Esophagus squamous epithelium (tissue), 5 donors: Measurements from ENCODE around the gene C18orf63. TPM values are rescaled to one million over a fixed set of nuclear protein-coding genes. Genes with fewer than 3 reads are reported as not detected.
"Not testable (repeated sequence)": the region's sequence is repeated elsewhere in the genome, so short reads cannot be mapped to it uniquely, and the experiment has no call there.

Experiments
- DNase-seq: peaks from one replicate; lab custom pipeline; 2025; lab: John Stamatoyannopoulos, UW
- H3K27ac ChIP-seq, 4 donors: fragments of 200-600 bp; sonication (generic); one replicate each; pipeline ENCODE4 v1.5.1; 2016 to 2019; ENCODE audit warnings: mild to moderate bottlenecking in 1 of 4
- H3K27me3 ChIP-seq, 4 donors: fragments of 200-600 bp; sonication (generic); 1 replicate in 3 of 4; 2 replicates in 1 of 4; pipeline versions ENCODE4 v1.5.1 to v1.6.0; 2017 to 2021; ENCODE audit warnings: antibody characterized with exemption in 1 of 4
- H3K36me3 ChIP-seq, 3 donors: fragments of 200-600 bp; sonication (generic); one replicate each; pipeline ENCODE4 v1.5.1; 2016 to 2019
- H3K4me1 ChIP-seq, 3 donors: fragments of 200-600 bp; sonication (generic); one replicate each; pipeline ENCODE4 v1.5.1; 2017 to 2019
- H3K4me3 ChIP-seq, 4 donors: fragments of 200-600 bp; sonication (generic); 1 replicate in 3 of 4; 2 replicates in 1 of 4; pipeline ENCODE4 v1.5.1; 2016 to 2019; ENCODE audit warnings: mild to moderate bottlenecking in 2 of 4, moderate library complexity in 1 of 4
- H3K9me3 ChIP-seq, 3 donors: fragments of 200-600 bp; sonication (generic); one replicate each; pipeline ENCODE4 v1.5.1; 2016 to 2019
- CTCF ChIP-seq, 6 experiments: fragments of 450-650 bp in 4 of 6; fragments of 200-600 bp in 2 of 6; sonication (generic) in 2 of 6; IDR thresholded peaks; one replicate each; pipeline ENCODE4 v1.5.1; 2016 to 2019; ENCODE audit warnings: antibody characterized with exemption in 6 of 6, mild to moderate bottlenecking in 4 of 6, moderate library complexity in 4 of 6
- POLR2A ChIP-seq, 4 donors: fragments of 450-650 bp; IDR thresholded peaks; one replicate each; pipeline ENCODE4 v1.6.1; 2017; ENCODE audit warnings: antibody characterized with exemption in 4 of 4, mild to moderate bottlenecking in 4 of 4, moderate library complexity in 3 of 4
- WGBS, 2 donors: methylation state at CpG; one replicate each; pipeline ENCODE4 v1.1.5; 2018; 5-methylcytosine and 5-hydroxymethylcytosine counted together
- intact Hi-C: fragments of 100-400 bp; cut with DNase I; formaldehyde crosslinking; loops from one replicate; pipeline ENCODE4 v1.15.0; 2022
- total RNA-seq, 4 donors: library from RNA; depleted of rRNA; stranded (reverse); fragments of >200 nt; gene quantifications; one replicate each; pipeline ENCODE4 v1.1.0, GENCODE V29; 2016
- donor health status: DM: yes; HTN: yes; CAD: no.

Gene C18orf63
- total RNA-seq, 4 donors from 2014 or later = not detected

DNA sequence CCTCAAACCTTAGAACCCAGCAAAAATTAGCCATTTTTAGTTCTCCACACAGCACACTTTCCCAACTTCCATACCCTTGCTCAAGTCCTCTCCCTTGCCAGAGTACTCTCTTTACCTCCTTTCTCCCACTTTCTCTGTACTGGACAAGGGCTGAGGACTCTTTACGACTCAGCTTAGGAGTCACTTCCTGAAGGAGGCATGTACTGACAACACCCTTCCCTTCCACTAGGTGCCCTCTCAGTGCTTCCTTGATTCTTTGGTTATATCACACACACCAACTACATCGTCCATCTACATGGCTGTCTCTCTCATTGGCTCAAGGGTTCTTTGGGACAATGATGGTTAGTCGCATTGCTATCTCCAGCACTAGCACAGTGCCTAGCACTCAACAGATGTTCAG lies 5.2 kb upstream of the C18orf63 start:
- WGBS, 2 donors = 32 to 43% methylated on average over 3 of the region's 3 CpGs
- Histone ChIP-seq H3K27ac (no peak overlapping the region), H3K4me1 (no peaks in the 10 kb centered on the region), H3K9me3 (no peaks in the 10 kb centered on the region), H3K36me3 (no peaks in the 10 kb centered on the region), H3K4me3 (no peak overlapping the region), H3K27me3 (peaks cover 0 to 3% (median 0%) of the 10 kb centered on the region in 4 donors)
- DNase-seq = no peak
- intact Hi-C loops = no loop called here
- TF ChIP-seq POLR2A (IDR thresholded peaks at IDR 0.05) = no peak
- TF ChIP-seq CTCF (IDR thresholded peaks at IDR 0.05) = peak in 5 of 6 experiments; percentile 13 to 56 (median 26)

DNA sequence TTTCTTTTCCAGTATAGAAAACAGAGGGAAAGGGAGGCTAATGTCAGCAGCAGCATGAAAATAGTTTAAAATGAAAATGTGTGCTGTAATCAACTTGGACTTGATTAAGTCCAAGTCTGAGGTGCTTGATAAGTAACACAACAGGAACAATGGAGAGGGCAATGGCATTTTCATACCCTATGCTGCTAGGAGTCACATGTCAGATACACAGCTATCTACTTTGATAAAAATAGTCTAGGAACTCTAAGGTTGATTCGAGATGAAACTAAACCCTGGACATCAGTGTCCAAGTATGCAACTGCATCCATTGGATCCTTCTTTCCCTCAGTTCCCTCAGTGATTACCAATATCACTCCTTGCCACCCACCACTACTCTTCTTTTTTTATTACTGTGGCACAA lies 4.6 kb upstream of the C18orf63 start:
- Histone ChIP-seq H3K27me3 (peaks cover 0 to 3% (median 0%) of the 10 kb centered on the region in 4 donors), H3K9me3 (no peaks in the 10 kb centered on the region), H3K27ac (no peak overlapping the region), H3K4me1 (no peaks in the 10 kb centered on the region), H3K36me3 (no peaks in the 10 kb centered on the region), H3K4me3 (no peak overlapping the region)
- TF ChIP-seq POLR2A (IDR thresholded peaks at IDR 0.05) (no peak), CTCF (IDR thresholded peaks at IDR 0.05) (no peak)
- 81 to 85% methylated on average over 1 of the region's 1 CpG for WGBS, 2 donors
- no peak for DNase-seq
- intact Hi-C loops = no loop called here

GRCh38 chr18:74314759-74315463 lies 728 bp upstream of the C18orf63 start:
- intact Hi-C loops = no loop called here
- Histone ChIP-seq H3K9me3 (no peaks in the 10 kb centered on the region), H3K4me1 (no peaks in the 10 kb centered on the region), H3K27ac (no peak overlapping the region), H3K27me3 (no peaks in the 10 kb centered on the region), H3K4me3 (no peak overlapping the region), H3K36me3 (no peaks in the 10 kb centered on the region)
- WGBS, 2 donors = 88 to 93% methylated on average over 21 to 22 of the region's 22 CpGs
- TF ChIP-seq CTCF (IDR thresholded peaks at IDR 0.05) (no peak), POLR2A (IDR thresholded peaks at IDR 0.05) (no peak)
- DNase-seq = no peak

DNA sequence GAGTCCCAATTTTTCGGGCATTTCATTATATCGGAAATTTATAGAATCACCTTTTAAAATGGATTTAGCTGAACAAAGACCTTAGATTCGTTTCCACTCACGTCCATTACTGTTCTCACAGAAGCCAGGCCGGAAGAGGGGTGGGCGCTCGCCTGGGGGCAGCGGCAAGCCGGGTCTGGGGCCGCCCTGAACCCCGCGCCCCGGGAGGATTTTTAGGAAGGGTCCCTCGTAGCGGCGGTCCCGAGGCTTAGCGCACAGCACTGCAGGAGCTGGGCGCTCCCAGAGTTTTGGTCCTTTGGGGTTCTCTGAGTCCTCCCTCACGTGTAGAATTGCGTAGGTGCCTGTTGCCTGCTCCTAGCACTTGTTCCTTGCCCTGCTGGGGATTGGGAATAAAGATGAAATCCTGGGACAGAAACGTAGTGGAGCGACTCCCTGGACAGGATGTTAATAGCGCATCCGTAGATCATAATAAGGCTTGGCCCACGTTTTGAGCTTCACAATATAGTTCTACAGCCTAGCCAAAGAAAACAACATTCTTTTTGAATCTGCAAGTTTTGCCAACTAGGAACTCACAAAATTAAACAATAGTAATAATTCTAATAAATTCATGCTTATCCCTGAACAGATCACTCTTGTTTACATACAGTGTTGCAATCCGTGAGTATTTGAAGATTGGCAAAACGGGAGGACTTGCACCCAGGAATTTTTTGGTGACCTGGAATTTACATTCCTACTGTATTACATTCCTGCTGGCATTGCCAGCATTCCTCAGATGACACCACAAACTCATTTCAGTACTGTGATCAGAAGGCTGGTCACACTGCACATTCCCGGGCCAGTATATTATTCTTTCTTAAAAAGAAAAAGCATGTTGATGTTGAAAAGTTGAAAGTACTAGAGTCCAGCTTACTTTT lies 875 bp downstream of the C18orf63 start:
- Histone ChIP-seq H3K4me3 (no peak overlapping the region), H3K27me3 (no peaks in the 10 kb centered on the region), H3K36me3 (no peaks in the 10 kb centered on the region), H3K27ac (no peak overlapping the region), H3K4me1 (no peaks in the 10 kb centered on the region), H3K9me3 (no peaks in the 10 kb centered on the region)
- no peak for DNase-seq
- intact Hi-C loops = no loop called here
- no peak for TF ChIP-seq POLR2A (IDR thresholded peaks at IDR 0.05)
- no peak for TF ChIP-seq CTCF (IDR thresholded peaks at IDR 0.05)
- 61 to 75% methylated on average over 13 to 19 of the region's 29 CpGs for WGBS, 2 donors

DNA sequence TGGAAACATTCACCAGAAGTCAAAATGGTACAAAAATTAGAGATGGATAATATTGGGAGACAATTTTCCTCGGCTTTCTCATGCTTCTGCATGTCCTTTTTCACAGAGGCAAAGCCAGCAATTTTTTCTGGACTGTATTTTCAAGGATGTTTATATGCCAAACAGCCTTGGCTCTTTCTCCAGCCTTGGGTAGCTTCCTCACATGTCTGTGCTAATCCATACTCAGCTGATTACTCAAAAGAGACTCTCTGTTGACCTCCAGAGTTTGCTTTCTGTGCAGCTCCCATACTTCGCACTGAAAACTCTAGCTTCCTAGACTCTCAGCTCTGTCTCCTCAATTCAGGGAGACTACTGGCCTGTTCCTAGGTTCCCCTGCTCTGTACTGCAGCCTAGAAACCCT lies 10.6 kb downstream of the C18orf63 start:
- Histone ChIP-seq H3K4me1 (no peaks in the 10 kb centered on the region), H3K27ac (no peak overlapping the region), H3K9me3 (no peaks in the 10 kb centered on the region), H3K4me3 (no peak overlapping the region), H3K36me3 (no peaks in the 10 kb centered on the region), H3K27me3 (no peaks in the 10 kb centered on the region)
- intact Hi-C loops = no loop called here
- DNase-seq = no peak
- 58 to 70% methylated on average over 2 of the region's 2 CpGs for WGBS, 2 donors
- no peak for TF ChIP-seq POLR2A (IDR thresholded peaks at IDR 0.05)
- no peak for TF ChIP-seq CTCF (IDR thresholded peaks at IDR 0.05)

- H3K36me3 ChIP-seq, H3K27me3 ChIP-seq, H3K27ac ChIP-seq, H3K4me1 ChIP-seq, H3K4me3 ChIP-seq, intact Hi-C loops, DNase-seq, H3K9me3 ChIP-seq: not testable (repeated sequence)
- 93 to 94% methylated on average over 3 of the region's 3 CpGs for WGBS, 2 donors
These were observed 11.2 kb downstream of the C18orf63 start for GRCh38 chr18:74326791-74327190.
